GM10847 (cell line): ENCODE measurements around the gene NEIL3.

Experiments used
- POLR2A ChIP-seq: IDR thresholded peaks from 2 replicates; pipeline ENCODE4 v1.6.1; 2011; ENCODE audit not compliant: insufficient read length; ENCODE audit errors: extremely low read depth

Gene NEIL3

DNA sequence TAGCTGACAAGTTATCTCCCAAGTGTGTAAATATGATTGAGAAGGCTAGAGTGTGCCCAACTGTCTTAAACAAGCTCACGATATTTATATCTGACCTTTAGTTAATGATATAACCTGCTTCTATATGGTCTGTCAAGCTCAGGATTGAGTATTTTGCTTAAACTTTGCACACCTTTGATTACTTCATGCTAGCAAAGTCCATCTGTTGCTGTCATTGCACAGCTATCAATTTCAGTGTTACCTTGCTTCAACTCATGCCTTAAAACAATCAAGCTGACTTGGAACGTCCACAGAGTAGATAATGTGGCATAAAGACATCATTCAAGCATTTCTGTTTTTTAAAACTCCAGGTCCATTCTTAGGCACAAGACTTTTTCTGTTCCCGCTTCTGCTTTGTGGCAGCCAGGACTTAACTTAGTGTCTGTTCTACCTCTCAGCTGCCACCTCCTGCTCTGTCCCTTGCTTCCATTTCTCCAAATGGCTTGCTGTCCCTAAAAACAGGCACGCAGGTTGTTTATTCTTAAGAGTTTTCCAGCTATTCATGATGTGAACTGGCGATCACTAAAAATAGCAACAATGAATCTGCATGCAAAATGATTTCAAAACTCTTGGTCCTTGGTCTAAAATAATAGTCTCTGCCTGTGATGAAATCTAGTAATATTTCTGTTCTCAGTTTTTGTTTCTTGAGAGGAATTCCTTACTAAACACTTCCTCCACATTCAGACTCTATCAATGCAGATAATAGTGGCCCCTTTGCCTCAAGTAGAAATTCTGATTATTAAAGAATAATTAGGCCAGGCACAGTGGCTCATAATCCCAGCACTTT, 16.3 kb upstream of the NEIL3 start:
- no peak for TF ChIP-seq POLR2A

DNA sequence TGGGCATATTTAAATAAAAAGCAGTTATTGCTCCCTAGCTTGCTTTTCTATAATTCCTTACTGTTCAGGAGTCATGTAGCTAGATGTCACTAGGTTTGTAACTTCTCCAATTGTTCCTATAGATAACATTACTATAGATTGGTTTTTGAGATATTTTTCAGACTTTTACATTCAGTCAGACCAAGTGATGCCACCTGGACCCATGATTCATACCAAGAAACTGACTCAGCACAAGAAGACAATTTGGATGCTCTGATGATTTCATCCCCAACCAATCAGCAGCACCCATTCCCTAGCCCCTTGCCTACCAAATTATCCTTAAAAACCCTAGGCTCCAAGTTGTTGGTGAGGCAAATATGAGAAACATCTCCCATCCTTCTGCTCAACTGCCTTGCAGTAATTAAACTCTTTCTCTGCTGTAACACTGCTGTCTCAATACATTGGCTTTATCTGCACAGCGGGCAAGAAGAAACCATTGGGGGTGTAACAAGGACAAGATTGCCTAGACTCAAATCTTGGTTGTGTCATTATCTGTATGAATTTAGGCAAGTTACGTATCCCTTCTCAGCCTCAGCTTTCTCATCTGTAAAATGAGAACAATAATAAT, 11.8 kb upstream of the NEIL3 start:
- TF ChIP-seq POLR2A: no peak

DNA sequence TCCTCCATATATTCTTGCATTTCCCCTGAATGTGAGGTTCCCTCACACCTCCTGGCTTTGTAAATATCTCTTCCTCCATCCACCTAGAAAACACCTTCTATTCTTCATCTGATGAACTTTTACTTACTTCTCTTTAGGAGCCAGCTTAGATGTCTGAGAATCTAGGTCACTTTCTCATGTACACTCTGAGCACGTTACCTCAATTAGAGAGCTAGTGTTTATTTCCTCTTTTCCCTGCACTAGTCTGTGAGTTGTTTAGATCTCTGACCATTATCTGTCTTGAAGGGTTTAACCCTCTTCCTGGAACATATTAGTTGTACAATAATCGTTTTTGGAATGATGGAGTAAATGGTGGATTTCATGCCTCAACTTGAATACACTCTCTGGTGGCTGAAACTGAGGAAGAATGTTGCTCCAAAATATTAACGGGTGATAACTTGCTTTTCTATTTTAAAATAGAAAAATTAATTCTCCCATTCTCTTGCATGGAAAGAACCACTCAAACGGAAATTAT, 8.5 kb upstream of the NEIL3 start:
- no peak for TF ChIP-seq POLR2A

DNA sequence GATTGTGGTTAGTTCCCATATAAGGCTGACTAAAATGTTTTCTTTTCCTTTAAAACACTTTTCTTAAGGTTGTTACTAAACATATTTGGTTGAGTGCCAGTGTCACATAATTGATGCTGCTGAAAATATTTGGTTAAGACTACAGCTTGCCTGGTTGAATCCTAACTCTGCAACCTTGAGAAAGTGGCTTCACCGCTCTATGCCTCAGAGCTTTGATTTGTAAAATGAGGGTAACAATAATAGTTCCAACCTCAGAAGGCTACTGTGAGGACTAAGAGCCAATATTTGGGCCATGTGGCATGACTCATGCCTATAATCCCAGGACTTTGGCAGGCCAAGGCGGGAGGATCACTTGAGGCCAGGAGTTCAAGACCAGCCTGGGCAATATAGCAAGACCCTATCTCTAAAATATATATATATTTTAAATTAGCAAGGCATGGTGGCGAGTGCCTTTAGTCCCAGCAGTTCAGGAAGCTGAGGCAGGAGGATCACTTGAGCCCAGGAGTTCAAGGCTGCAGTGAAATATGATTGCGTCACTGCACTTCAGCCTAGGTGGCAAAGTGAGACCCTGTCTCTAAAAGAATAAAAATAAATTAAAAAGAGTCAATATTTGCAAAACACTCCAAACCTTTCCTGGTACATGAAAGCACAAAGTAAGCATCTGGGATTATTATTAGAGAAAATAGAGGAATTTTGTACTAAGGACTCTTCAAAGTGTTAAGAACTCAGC, 7.1 kb upstream of the NEIL3 start:
- no peak for TF ChIP-seq POLR2A

DNA sequence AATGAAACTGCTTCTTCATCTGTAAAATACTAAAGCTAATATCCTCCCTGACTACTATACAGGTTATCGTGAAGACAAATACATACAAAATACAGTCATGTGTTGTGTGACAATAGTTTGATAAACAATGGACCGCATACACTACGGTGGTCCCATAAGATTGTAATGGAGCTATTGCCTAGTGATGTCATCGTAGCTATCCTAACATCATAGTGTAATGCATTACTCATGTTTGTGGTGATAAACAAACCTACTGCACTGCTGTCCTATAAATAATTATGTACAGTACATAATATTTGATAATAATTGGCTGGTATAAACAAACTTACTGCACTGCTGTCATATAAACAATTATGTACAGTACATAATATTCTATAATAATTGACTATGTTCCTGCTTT, 5.6 kb upstream of the NEIL3 start:
- no peak for TF ChIP-seq POLR2A

DNA sequence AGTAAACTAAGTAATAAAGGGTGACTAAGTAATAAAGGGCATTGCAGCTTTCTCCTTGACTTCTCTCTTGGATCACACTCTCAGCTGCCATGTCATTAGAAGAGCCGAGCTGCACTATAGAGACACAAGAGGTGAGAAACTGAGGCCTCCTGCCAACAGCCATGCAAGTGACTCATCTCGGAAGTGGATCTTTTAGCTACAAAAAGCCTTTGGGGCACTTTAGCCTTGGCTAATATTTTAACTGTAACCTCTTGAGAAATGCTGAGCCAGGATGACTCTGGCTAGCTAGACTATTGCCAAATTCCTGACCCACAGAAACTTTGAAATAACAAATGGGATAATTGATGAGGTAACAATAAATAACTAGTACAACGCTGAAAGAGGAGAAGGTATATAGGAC, 1.5 kb upstream of the NEIL3 start:
- no peak for TF ChIP-seq POLR2A

DNA sequence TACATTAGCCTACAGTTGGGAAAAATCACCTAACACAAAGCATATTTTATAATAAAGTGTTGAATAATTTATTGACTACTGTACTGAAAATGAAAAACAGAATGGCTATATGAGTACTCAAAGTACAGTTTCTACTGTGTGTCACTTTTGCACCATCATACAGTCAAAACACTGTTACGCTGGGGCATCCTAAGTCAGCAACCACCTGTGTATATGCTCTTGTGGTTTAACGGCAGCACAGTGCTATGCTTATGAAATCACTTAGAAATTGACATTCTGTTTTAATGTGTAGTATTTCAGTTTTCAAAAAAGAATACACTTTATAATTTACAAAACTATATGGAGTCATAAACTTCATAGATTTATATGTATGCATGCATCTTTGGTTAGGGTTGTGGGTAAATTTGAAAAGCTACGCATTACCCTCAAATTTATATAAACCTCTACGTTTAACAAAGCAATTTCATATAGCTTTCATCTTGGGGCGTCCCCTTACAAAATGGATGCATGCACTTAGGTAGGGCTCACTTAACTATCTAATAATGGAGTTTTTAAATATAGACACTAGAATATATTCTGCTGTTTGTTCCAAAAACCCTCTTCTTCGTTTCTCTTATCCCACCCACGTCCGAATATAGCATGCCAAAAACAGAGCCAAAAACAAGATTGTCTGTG, 690 bp upstream of the NEIL3 start:
- TF ChIP-seq POLR2A: no peak

DNA sequence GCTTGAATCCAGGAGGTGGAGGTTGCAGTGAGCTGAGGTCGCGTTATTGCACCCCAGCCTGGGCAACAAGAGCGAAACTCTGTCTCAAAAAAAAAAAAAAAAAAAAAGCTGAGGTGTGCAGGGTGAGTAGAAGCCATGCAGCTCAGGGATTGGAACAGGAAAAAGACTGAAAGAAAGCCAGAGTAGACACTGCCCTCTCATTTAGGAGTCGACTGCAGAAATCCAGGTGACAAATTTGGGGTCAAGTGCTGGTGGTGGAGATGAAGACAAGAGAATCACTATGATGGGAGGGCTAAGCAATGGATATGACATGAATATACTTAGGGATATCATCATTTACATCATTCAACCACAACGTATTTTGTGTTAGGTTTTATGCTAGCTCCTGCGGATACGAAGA, 1.9 kb downstream of the NEIL3 start:
- no peak for TF ChIP-seq POLR2A

DNA sequence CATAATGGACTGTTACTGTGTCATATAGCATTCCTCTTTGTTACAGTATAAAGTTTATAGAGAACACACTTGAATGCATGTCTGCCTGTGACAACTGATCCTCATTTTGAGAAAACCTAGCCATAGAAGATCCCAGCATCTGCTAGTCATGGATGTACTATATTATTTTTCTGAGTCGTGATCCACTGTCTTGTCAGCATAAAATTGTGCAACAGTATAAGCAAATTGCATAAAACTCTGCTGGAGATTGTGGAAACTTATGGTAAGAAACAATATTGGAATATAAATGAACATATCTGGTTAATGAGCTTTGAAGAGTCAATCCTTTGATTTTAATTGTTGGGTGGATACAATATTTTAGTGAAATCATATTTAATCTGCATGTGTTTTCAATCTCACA, 3.6 kb downstream of the NEIL3 start:
- no peak for TF ChIP-seq POLR2A

DNA sequence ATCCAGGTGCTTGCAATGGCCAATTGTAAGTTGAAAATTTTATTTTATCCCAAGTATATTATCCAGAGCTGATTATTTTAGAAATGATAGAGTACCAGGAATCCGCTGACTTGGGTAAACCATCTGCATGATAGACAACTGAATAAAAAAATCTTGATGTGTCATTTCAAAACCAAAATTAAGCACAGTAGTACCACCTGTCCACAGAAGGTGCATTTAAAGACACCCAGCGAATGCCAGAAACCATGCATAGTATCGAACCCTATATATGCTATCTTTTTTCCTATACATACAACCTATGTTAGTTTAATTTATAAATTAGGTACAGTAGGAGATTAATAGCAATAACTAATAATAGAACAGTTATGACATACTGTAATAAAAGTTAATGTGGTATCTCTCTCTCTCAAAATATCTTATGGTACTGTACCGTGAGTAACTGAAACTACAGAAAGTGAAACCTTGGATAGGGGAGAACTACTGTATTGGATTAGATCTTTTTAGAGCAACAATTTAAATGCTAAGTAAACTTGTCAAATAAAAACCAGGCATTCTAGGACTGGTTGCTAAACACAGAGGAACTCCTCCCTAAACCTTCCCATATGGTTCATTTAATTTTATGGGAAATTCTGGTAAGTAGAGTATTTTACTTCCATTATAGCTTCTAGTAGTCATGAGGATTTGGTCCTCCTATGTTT, 6.2 kb downstream of the NEIL3 start:
- TF ChIP-seq POLR2A: no peak

DNA sequence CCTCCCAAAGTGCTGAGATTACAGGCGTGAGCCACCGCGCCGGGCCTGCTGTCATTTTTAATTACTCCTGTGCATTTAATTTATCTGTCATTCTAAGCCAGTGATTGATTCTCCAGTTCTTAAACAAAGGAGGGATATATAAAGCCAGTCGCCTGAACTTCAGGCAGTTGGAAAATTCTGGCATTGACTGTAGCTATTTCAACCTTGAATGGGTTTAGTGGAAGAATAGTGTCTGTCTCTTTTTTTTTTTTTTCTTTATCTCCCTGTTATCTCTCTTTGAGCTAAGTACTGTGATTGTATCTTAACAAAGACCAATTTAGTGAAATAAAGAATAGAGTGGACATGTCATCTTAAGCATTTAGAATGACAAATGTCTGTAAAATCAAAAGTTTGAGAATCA, 11.0 kb downstream of the NEIL3 start:
- TF ChIP-seq POLR2A: no peak

DNA sequence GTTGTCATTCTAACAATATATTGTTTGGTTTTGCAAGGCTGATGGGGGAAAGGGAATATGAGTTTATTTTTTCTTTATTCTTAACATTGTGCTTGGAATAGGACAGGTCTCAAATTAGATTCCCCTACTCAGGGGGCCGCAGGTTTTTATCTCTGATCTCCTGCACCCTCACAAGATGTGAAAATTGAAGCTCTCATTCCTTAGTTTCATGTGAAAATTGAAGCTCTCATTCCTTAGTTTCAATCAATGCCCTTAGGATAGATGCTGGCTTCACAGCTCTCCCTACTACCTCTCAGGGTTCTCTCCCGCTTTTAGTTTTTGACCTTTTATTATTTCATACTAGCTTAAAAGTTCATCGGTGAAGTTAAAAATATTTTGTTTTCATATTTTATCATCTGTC, 12.0 kb downstream of the NEIL3 start:
- TF ChIP-seq POLR2A: no peak

DNA sequence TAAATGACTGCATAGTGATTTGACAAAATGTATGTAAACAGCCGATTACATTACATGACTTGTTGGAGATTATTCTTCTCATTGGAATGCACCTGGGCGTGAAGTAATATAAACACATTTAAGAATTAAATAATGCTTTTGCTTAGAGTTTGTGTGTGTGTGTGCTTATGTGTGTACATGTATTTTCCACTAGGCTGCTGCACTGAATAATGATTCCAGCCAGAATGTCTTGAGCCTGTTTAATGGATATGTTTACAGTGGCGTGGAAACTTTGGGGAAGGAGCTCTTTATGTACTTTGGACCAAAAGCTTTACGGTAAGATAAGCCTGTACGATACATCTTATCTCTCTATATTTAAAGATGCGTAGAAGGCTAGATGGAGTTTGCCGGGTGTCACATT, 12.6 kb downstream of the NEIL3 start:
- no peak for TF ChIP-seq POLR2A

DNA sequence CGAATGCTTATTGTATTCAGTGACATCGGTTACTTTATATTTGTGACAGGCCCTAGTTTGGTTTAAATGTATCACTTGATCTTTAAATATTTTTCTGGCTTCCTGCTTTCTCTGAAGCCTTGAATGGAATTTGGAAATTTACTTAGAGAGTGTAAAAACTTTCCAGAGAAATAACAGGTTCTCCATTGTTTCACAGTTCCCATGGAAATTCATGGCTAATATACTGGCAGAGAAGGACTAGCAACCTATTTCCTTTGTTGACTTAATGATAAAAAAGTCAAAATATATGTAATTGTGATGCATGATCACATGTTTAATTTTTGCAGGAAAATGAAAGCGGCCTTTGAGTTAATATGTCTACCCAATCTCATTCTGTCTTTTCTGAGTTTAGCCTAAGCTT, 13.2 kb downstream of the NEIL3 start:
- no peak for TF ChIP-seq POLR2A

DNA sequence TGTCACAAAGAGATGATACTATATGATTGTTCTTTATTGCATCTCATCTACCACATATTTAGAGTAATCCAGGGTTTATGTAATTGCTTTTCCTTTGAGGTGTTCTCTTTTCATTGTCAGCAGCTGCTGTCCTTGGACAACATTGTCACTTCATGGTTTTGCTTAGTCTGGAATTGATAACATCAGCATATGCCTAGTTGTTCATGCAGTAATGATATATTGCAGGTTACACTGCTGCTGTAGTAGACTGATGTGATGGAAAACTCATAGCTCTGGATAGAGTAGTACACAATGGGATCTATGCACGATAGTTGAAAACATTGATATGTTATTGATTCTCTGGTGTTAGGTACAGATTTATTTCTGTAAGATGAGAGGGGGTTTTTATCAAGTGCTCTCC, 13.7 kb downstream of the NEIL3 start:
- TF ChIP-seq POLR2A: no peak

DNA sequence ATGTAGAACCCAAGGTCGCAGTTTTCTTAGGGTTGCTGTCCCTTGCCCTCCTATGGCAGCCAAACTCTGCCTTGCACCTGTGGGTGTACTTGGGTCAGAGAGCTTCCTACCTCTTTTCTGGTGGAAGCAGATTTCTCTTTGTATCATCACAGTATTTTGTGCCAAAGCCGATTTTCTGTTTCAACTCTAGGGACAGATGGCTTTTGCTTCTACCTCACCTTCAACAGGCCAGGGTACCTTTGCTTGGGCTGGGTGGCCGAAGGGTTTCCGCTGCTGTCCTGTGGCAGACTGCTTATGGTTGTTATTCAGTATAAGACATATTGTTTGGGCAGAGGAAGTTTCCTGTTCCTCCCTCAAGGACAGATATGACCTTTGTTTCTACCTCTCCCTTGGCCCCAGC, 22.4 kb downstream of the NEIL3 start:
- no peak for TF ChIP-seq POLR2A
